SK-N-SH (cell line): Measurements from ENCODE around the gene GRIK1.

Experiments used
- EP300 ChIP-seq, 2 experiments: IDR thresholded peaks; 2 replicates each; pipeline versions ENCODE4 v1.4.0 to v1.6.1; 2012; ENCODE audit warnings: borderline replicate concordance in 1 of 2, low read depth in 1 of 2, low read length in 1 of 2
- IRF3 ChIP-seq: fragments of 150-350 bp; IDR thresholded peaks from 2 replicates; pipeline ENCODE4 v1.6.1; 2016; ENCODE audit warnings: mild to moderate bottlenecking, low read depth, low read length
- JUND ChIP-seq: IDR thresholded peaks from 2 replicates; pipeline ENCODE4 v1.4.0; 2012
- MXI1 ChIP-seq: IDR thresholded peaks from 2 replicates; pipeline ENCODE4 v1.6.1; 2012; ENCODE audit warnings: mild to moderate bottlenecking, low read depth, low read length, improper control_type of control experiment
- NFIC ChIP-seq: IDR thresholded peaks from 2 replicates; pipeline ENCODE4 v1.4.0; 2012; ENCODE audit warnings: borderline replicate concordance
- POLR2AphosphoS5 ChIP-seq: IDR thresholded peaks from 2 replicates; pipeline ENCODE4 v1.6.1; 2012; ENCODE audit warnings: low read depth, low read length
- RAD21 ChIP-seq: IDR thresholded peaks from 2 replicates; pipeline ENCODE4 v1.6.1; 2012; ENCODE audit warnings: mild to moderate bottlenecking, low read length
- RCOR1 ChIP-seq: fragments of 150-350 bp; IDR thresholded peaks from 2 replicates; pipeline ENCODE4 v1.6.1; 2017; ENCODE audit warnings: antibody characterized with exemption, low read length
- TF ChIP-seq, protein P1 (sequence below): IDR thresholded peaks from 2 replicates; pipeline ENCODE4; 2012
- TF ChIP-seq, protein P2 (sequence below): fragments of 200-600 bp; sonication (generic); IDR thresholded peaks from 2 replicates; pipeline ENCODE4 v1.6.1; 2017; ENCODE audit warnings: antibody characterized with exemption, mild to moderate bottlenecking, moderate library complexity
- TF ChIP-seq, protein P3 (sequence below): IDR thresholded peaks from 2 replicates; pipeline ENCODE4 v1.4.0; 2012; ENCODE audit warnings: low read depth
- TF ChIP-seq, protein P4 (sequence below): fragments of 150-350 bp; IDR thresholded peaks from 2 replicates; pipeline ENCODE4 v1.6.1; 2017; ENCODE audit warnings: antibody characterized with exemption, low read length, low read depth, borderline replicate concordance

- TF ChIP-seq, protein P1, sequence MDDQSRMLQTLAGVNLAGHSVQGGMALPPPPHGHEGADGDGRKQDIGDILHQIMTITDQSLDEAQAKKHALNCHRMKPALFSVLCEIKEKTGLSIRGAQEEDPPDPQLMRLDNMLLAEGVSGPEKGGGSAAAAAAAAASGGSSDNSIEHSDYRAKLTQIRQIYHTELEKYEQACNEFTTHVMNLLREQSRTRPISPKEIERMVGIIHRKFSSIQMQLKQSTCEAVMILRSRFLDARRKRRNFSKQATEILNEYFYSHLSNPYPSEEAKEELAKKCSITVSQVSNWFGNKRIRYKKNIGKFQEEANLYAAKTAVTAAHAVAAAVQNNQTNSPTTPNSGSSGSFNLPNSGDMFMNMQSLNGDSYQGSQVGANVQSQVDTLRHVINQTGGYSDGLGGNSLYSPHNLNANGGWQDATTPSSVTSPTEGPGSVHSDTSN, result no peak
- TF ChIP-seq, protein P2, sequence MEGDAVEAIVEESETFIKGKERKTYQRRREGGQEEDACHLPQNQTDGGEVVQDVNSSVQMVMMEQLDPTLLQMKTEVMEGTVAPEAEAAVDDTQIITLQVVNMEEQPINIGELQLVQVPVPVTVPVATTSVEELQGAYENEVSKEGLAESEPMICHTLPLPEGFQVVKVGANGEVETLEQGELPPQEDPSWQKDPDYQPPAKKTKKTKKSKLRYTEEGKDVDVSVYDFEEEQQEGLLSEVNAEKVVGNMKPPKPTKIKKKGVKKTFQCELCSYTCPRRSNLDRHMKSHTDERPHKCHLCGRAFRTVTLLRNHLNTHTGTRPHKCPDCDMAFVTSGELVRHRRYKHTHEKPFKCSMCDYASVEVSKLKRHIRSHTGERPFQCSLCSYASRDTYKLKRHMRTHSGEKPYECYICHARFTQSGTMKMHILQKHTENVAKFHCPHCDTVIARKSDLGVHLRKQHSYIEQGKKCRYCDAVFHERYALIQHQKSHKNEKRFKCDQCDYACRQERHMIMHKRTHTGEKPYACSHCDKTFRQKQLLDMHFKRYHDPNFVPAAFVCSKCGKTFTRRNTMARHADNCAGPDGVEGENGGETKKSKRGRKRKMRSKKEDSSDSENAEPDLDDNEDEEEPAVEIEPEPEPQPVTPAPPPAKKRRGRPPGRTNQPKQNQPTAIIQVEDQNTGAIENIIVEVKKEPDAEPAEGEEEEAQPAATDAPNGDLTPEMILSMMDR, result no peak
- TF ChIP-seq IRF3 (no peak), POLR2AphosphoS5 (no peak), EP300 (IDR thresholded peaks at IDR 0.05; ENCODE audit: borderline replicate concordance in 1 of 2, low read depth in 1 of 2, low read length in 1 of 2) (no peak), NFIC (no peak), RAD21 (no peak), MXI1 (no peak), JUND (no peak), RCOR1 (no peak)
- TF ChIP-seq, protein P3, sequence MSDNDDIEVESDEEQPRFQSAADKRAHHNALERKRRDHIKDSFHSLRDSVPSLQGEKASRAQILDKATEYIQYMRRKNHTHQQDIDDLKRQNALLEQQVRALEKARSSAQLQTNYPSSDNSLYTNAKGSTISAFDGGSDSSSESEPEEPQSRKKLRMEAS, result no peak
- TF ChIP-seq, protein P4, sequence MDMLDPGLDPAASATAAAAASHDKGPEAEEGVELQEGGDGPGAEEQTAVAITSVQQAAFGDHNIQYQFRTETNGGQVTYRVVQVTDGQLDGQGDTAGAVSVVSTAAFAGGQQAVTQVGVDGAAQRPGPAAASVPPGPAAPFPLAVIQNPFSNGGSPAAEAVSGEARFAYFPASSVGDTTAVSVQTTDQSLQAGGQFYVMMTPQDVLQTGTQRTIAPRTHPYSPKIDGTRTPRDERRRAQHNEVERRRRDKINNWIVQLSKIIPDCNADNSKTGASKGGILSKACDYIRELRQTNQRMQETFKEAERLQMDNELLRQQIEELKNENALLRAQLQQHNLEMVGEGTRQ, result no peak
These were observed 326.8 kb downstream of the GRIK1 start for GRCh38 chr21:29613021-29613420.
